WTC11 (cell line): ENCODE measurements around the gene TP73. TPM values are rescaled to one million over a fixed set of nuclear protein-coding genes. Genes with fewer than 3 reads are reported as not detected.
A peak's percentile ranks its signal among the peaks of the same experiment; 100 is the strongest.

Experiments
- ATAC-seq: fragments of 200-7000 bp; cut with Tn5 transposase; 2 replicates; pipeline ENCODE4 v1.10.0; 2021; ENCODE audit warnings: mild to moderate bottlenecking, moderate library complexity
- CTCF ChIA-PET: fragments of 300-600 bp; sonication (Branson Sonifier 250); formaldehyde crosslinking; loops from one replicate; lab custom pipeline; 2021; ENCODE audit warnings: antibody characterized with exemption; lab: Charles Lee
- POLR2A ChIA-PET: fragments of 350-600 bp; sonication (Branson Sonifier 250); formaldehyde crosslinking; loops from one replicate; lab custom pipeline; 2021; ENCODE audit warnings: antibody characterized with exemption; lab: Charles Lee
- DNase-seq: peaks from one replicate; pipeline ENCODE4 v3.0.0; 2021; ENCODE audit warnings: low spot score
- H3K27ac Mint-ChIP-seq: 2 replicates; pipeline ENCODE4 v1.8.0; 2021; ENCODE audit warnings: mixed read lengths
- H3K27me3 Mint-ChIP-seq: 2 replicates; pipeline ENCODE4 v1.8.0; 2021; ENCODE audit warnings: low read depth, mild to moderate bottlenecking, moderate library complexity, mixed read lengths
- H3K36me3 Mint-ChIP-seq: 2 replicates; pipeline ENCODE4 v1.8.0; 2021; ENCODE audit warnings: mixed read lengths
- H3K4me1 Mint-ChIP-seq: 2 replicates; pipeline ENCODE4 v1.8.0; 2022; ENCODE audit warnings: mixed read lengths
- H3K4me3 Mint-ChIP-seq: 2 replicates; pipeline ENCODE4 v1.8.0; 2021; ENCODE audit warnings: mild to moderate bottlenecking, moderate library complexity, mixed read lengths
- H3K9me3 Mint-ChIP-seq: 2 replicates; pipeline ENCODE4 v1.8.0; 2021; ENCODE audit warnings: mixed read lengths
- AR ChIP-seq: fragments of 250-450 bp; sonication (Bioruptor Pico); IDR thresholded peaks from 2 replicates; pipeline ENCODE4 v1.9.0; 2021; ENCODE audit warnings: mild to moderate bottlenecking
- ATF6 ChIP-seq: sonication (generic); formaldehyde crosslinking; IDR thresholded peaks from 2 replicates; pipeline ENCODE4 v1.8.1; 2023; ENCODE audit warnings: mild to moderate bottlenecking, missing genetic modification reagents
- CREB1 ChIP-seq: sonication (generic); formaldehyde crosslinking; IDR thresholded peaks from 2 replicates; pipeline ENCODE4 v1.8.0; 2023; ENCODE audit warnings: mild to moderate bottlenecking, missing genetic modification reagents
- E2F4 ChIP-seq: sonication (generic); formaldehyde crosslinking; IDR thresholded peaks from 2 replicates; pipeline ENCODE4 v1.8.1; 2022; ENCODE audit warnings: low read depth, mild to moderate bottlenecking, moderate library complexity, missing genetic modification reagents, borderline replicate concordance
- ESRRA ChIP-seq: sonication (generic); formaldehyde crosslinking; IDR thresholded peaks from 2 replicates; pipeline ENCODE4 v1.8.1; 2022; ENCODE audit warnings: mild to moderate bottlenecking, missing genetic modification reagents, borderline replicate concordance
- FOXK1 ChIP-seq: sonication (generic); formaldehyde crosslinking; IDR thresholded peaks from 2 replicates; pipeline ENCODE4 v1.8.0; 2022; ENCODE audit warnings: mild to moderate bottlenecking, moderate library complexity, missing genetic modification reagents
- HMGA2 ChIP-seq: fragments of 250-450 bp; sonication (Bioruptor Pico); IDR thresholded peaks from 2 replicates; pipeline ENCODE4 v1.4.0; 2021; ENCODE audit warnings: mild to moderate bottlenecking, moderate library complexity
- IRF1 ChIP-seq: sonication (generic); formaldehyde crosslinking; IDR thresholded peaks from 2 replicates; pipeline ENCODE4 v1.8.0; 2023; ENCODE audit warnings: missing genetic modification reagents
- JAZF1 ChIP-seq: fragments of 250-450 bp; sonication (Bioruptor Pico); IDR thresholded peaks from 2 replicates; pipeline ENCODE4 v1.9.0; 2021; ENCODE audit warnings: moderate library complexity, mild to moderate bottlenecking, inconsistent platforms
- JUN ChIP-seq: sonication (generic); formaldehyde crosslinking; IDR thresholded peaks from 2 replicates; pipeline ENCODE4 v1.8.0; 2023; ENCODE audit warnings: mild to moderate bottlenecking, missing genetic modification reagents
- NFATC4 ChIP-seq: fragments of 250-450 bp; sonication (Bioruptor Pico); IDR thresholded peaks from 2 replicates; pipeline ENCODE4 v1.9.0; 2021; ENCODE audit warnings: mild to moderate bottlenecking
- NFE2L1 ChIP-seq: sonication (generic); formaldehyde crosslinking; IDR thresholded peaks from 2 replicates; pipeline ENCODE4 v1.8.1; 2023; ENCODE audit warnings: missing genetic modification reagents
- PREB ChIP-seq: sonication (generic); formaldehyde crosslinking; IDR thresholded peaks from 2 replicates; pipeline ENCODE4 v1.8.1; 2022; ENCODE audit warnings: mild to moderate bottlenecking, missing genetic modification reagents, moderate library complexity, borderline replicate concordance
- RELA ChIP-seq: sonication (generic); formaldehyde crosslinking; IDR thresholded peaks from 2 replicates; pipeline ENCODE4 v1.8.1; 2022; ENCODE audit warnings: missing genetic modification reagents, mild to moderate bottlenecking, borderline replicate concordance
- RORB ChIP-seq: fragments of 250-450 bp; sonication (Bioruptor Pico); IDR thresholded peaks from 2 replicates; pipeline ENCODE4 v1.9.0; 2021; ENCODE audit warnings: mild to moderate bottlenecking
- SP1 ChIP-seq: sonication (generic); formaldehyde crosslinking; conservative IDR thresholded peaks from 2 replicates; pipeline ENCODE4 v1.8.1; 2022; ENCODE audit warnings: missing genetic modification reagents
- STAT6 ChIP-seq: sonication (generic); formaldehyde crosslinking; conservative IDR thresholded peaks from 2 replicates; pipeline ENCODE4 v1.8.1; 2023; ENCODE audit warnings: mild to moderate bottlenecking, low read depth, missing genetic modification reagents, moderate library complexity
- ZBTB21 ChIP-seq: sonication (generic); formaldehyde crosslinking; IDR thresholded peaks from 2 replicates; pipeline ENCODE4 v1.8.1; 2023; ENCODE audit warnings: mild to moderate bottlenecking, missing genetic modification reagents, borderline replicate concordance
- ZNF281 ChIP-seq: sonication (generic); formaldehyde crosslinking; IDR thresholded peaks from 2 replicates; pipeline ENCODE4 v1.8.0; 2023; ENCODE audit warnings: mild to moderate bottlenecking, missing genetic modification reagents
- ZNF416 ChIP-seq: fragments of 250-450 bp; sonication (Bioruptor Pico); IDR thresholded peaks from 2 replicates; pipeline ENCODE4 v1.9.0; 2021; ENCODE audit warnings: mild to moderate bottlenecking, inconsistent platforms
- ZNF512 ChIP-seq: sonication (generic); formaldehyde crosslinking; IDR thresholded peaks from 2 replicates; pipeline ENCODE4 v1.8.1; 2022; ENCODE audit warnings: missing genetic modification reagents, borderline replicate concordance
- total RNA-seq: library from RNA; stranded (reverse); gene quantifications from 3 replicates; pipeline ENCODE4 v1.2.3, GENCODE V29; 2021

The TP73 gene
- total RNA-seq, 1 experiment from 2014 or later = 5.7 TPM

- no peak for TF ChIP-seq NFE2L1 (CRISPR knock-in tag)
- no peak for TF ChIP-seq ZNF281
- TF ChIP-seq STAT6 (CRISPR knock-in tag) = no peak
- no peak for TF ChIP-seq ESRRA (CRISPR knock-in tag)
- no peak for TF ChIP-seq FOXK1
- no peak for TF ChIP-seq CREB1 (CRISPR knock-in tag)
These were observed 92.3 kb downstream of the TP73 start (continued) for GRCh38 chr1:3744646-3745045.

GRCh38 chr1:3745071-3745470 lies 92.8 kb downstream of the TP73 start:
- Mint-ChIP-seq H3K27ac (peak overlapping the region; percentile 61), H3K4me3 (peak overlapping the region; percentile 96), H3K36me3 (peaks cover 27% of the 10 kb centered on the region), H3K4me1 (peaks cover 30% of the 10 kb centered on the region), H3K9me3 (no peaks in the 10 kb centered on the region), H3K27me3 (0 out of 2 replicates have a peak, but pooled peaks cover under 1% of the 10 kb centered on the region)
- CTCF ChIA-PET = interaction anchor here (1.1 to 4.8 kb wide), 3 partner anchors 18 to 31 kb away, joined by 3 to 22 read pairs (median 6); no protein-coding TSS in a partner anchor
- POLR2A ChIA-PET = no interaction called here
- TF ChIP-seq CREB1 (CRISPR knock-in tag) (no peak), ZNF512 (no peak), RORB (no peak), ESRRA (CRISPR knock-in tag) (no peak), E2F4 (CRISPR knock-in tag) (no peak), HMGA2 (CRISPR knock-in tag) (no peak), SP1 (CRISPR knock-in tag) (no peak), PREB (CRISPR knock-in tag) (no peak), RELA (CRISPR knock-in tag) (no peak), ATF6 (CRISPR knock-in tag) (no peak), ZNF416 (CRISPR knock-in tag) (no peak), IRF1 (CRISPR knock-in tag) (no peak), JAZF1 (CRISPR knock-in tag) (no peak), NFATC4 (CRISPR knock-in tag) (no peak), AR (CRISPR knock-in tag) (no peak), JUN (CRISPR knock-in tag) (no peak), ZBTB21 (no peak), NFE2L1 (CRISPR knock-in tag) (no peak)
- ATAC-seq (no peak), DNase-seq (no peak)
